WTC11 (cell line): ENCODE measurements around the gene CS.

ENCODE experiments used
- ELF4 ChIP-seq: sonication (generic); formaldehyde crosslinking; IDR thresholded peaks from 2 replicates; pipeline ENCODE4 v1.8.1; 2022; ENCODE audit warnings: low read depth, mild to moderate bottlenecking, moderate library complexity, missing genetic modification reagents
- NR1H2 ChIP-seq: sonication (generic); formaldehyde crosslinking; IDR thresholded peaks from 2 replicates; pipeline ENCODE4 v1.9.0; 2021; ENCODE audit warnings: mild to moderate bottlenecking, moderate library complexity, missing genetic modification reagents
- TF ChIP-seq, protein P1 (sequence below): fragments of 200-600 bp; IDR thresholded peaks from 2 replicates; pipeline ENCODE4 v1.8.0; 2022; ENCODE audit warnings: antibody characterized with exemption
- TF ChIP-seq, protein P2 (sequence below): sonication (generic); formaldehyde crosslinking; IDR thresholded peaks from 2 replicates; pipeline ENCODE4 v1.8.1; 2023; ENCODE audit warnings: mild to moderate bottlenecking, moderate library complexity, missing genetic modification reagents

DNA sequence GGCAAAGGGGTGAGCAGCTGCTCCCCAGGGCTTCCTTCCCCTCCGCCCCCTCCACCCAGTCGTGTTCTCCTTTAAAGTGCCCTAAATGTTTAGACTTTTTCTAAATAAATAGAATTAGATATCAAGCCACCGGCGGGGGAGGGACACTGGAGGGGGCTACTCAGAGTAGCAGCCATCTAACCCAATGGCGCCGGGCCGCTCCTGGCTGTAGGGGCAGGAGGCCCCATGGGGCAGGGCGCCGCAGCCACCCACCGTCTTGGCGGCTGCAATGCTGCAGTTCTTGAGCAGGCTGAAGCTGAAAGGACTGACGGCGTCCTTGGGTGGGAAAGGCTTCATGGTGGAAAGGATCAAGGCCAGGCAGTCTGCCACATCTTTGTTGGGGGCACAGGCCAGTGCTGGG is 57.1 kb downstream of the CS start:
- TF ChIP-seq, protein P1, sequence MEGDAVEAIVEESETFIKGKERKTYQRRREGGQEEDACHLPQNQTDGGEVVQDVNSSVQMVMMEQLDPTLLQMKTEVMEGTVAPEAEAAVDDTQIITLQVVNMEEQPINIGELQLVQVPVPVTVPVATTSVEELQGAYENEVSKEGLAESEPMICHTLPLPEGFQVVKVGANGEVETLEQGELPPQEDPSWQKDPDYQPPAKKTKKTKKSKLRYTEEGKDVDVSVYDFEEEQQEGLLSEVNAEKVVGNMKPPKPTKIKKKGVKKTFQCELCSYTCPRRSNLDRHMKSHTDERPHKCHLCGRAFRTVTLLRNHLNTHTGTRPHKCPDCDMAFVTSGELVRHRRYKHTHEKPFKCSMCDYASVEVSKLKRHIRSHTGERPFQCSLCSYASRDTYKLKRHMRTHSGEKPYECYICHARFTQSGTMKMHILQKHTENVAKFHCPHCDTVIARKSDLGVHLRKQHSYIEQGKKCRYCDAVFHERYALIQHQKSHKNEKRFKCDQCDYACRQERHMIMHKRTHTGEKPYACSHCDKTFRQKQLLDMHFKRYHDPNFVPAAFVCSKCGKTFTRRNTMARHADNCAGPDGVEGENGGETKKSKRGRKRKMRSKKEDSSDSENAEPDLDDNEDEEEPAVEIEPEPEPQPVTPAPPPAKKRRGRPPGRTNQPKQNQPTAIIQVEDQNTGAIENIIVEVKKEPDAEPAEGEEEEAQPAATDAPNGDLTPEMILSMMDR, result no peak
- TF ChIP-seq ELF4 (CRISPR knock-in tag) (no peak), NR1H2 (no peak)
- TF ChIP-seq, protein P2, sequence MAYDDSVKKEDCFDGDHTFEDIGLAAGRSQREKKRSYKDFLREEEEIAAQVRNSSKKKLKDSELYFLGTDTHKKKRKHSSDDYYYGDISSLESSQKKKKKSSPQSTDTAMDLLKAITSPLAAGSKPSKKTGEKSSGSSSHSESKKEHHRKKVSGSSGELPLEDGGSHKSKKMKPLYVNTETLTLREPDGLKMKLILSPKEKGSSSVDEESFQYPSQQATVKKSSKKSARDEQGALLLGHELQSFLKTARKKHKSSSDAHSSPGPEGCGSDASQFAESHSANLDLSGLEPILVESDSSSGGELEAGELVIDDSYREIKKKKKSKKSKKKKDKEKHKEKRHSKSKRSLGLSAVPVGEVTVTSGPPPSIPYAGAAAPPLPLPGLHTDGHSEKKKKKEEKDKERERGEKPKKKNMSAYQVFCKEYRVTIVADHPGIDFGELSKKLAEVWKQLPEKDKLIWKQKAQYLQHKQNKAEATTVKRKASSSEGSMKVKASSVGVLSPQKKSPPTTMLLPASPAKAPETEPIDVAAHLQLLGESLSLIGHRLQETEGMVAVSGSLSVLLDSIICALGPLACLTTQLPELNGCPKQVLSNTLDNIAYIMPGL (CRISPR knock-in tag), result no peak
